HEK293 (cell line): ENCODE measurements around the gene MBOAT7.

Experiments used
- CTCF ChIA-PET: fragments of 350-600 bp; formaldehyde crosslinking; extraction: SDS; loops from one replicate; lab custom pipeline; 2021; ENCODE audit warnings: antibody characterized with exemption; lab: Yijun Ruan, JAX
- POLR2A ChIA-PET: fragments of 300-600 bp; formaldehyde crosslinking; extraction: SDS; loops from one replicate; lab custom pipeline; 2020; ENCODE audit warnings: antibody characterized with exemption, inconsistent platforms; lab: Yijun Ruan, JAX
- H3K27ac ChIP-seq: fragments of 200-500 bp; sonication (Bioruptor generic); 2 replicates; pipeline ENCODE4 v1.5.1; 2014; ENCODE audit warnings: low read depth, low read length, control low read depth, inconsistent platforms; ENCODE audit errors: extremely low read depth
- H3K36me3 ChIP-seq, 2 experiments: fragments of 200-500 bp in 1 of 2; sonication (Bioruptor generic) in 1 of 2; 1 replicate in 1 of 2; 2 replicates in 1 of 2; pipeline ENCODE4 v1.5.1; 2014 to 2017; ENCODE audit warnings: inconsistent platforms in 2 of 2, low read length in 2 of 2; ENCODE audit not compliant: control insufficient read depth in 2 of 2, insufficient read depth in 1 of 2
- H3K4me1 ChIP-seq: fragments of 200-500 bp; sonication (Bioruptor generic); 2 replicates; pipeline ENCODE4 v1.5.1; 2014; ENCODE audit warnings: mild to moderate bottlenecking, low read length, inconsistent platforms; ENCODE audit not compliant: control insufficient read depth, insufficient read depth
- H3K4me3 ChIP-seq: 2 replicates; pipeline ENCODE4 v1.5.1; 2011; ENCODE audit warnings: low read depth, mild to moderate bottlenecking, control low read depth, low read length, moderate library complexity
- H3K9me3 ChIP-seq: fragments of 200-500 bp; sonication (Bioruptor generic); 2 replicates; pipeline ENCODE4 v1.5.1; 2014; ENCODE audit warnings: low read depth, low read length, inconsistent platforms; ENCODE audit not compliant: control insufficient read depth, insufficient read depth
- BCL6B ChIP-seq: fragments of 450-650 bp; formaldehyde crosslinking; IDR thresholded peaks from 2 replicates; pipeline ENCODE4 v1.5.1; 2017; ENCODE audit warnings: missing biosample characterization, missing genetic modification characterization
- INSM2 ChIP-seq: fragments of 450-650 bp; formaldehyde crosslinking; IDR thresholded peaks from 2 replicates; pipeline ENCODE4 v1.5.1; 2016; ENCODE audit warnings: missing biosample characterization, missing genetic modification characterization
- KLF1 ChIP-seq: fragments of 450-650 bp; formaldehyde crosslinking; IDR thresholded peaks from 2 replicates; pipeline ENCODE4 v1.5.1; 2016; ENCODE audit warnings: missing biosample characterization, missing genetic modification characterization
- KLF8 ChIP-seq: fragments of 450-650 bp; formaldehyde crosslinking; IDR thresholded peaks from 2 replicates; pipeline ENCODE4 v1.5.1; 2016; ENCODE audit warnings: missing biosample characterization, missing genetic modification characterization
- KLF9 ChIP-seq: fragments of 450-650 bp; formaldehyde crosslinking; IDR thresholded peaks from 2 replicates; pipeline ENCODE4 v1.5.1; 2016; ENCODE audit warnings: missing biosample characterization, missing genetic modification characterization, low read depth
- PATZ1 ChIP-seq: fragments of 450-650 bp; formaldehyde crosslinking; IDR thresholded peaks from 2 replicates; pipeline ENCODE4 v1.5.1; 2016; ENCODE audit warnings: missing biosample characterization, missing genetic modification characterization
- SP3 ChIP-seq: fragments of 450-650 bp; formaldehyde crosslinking; IDR thresholded peaks from 2 replicates; pipeline ENCODE4 v1.5.1; 2016; ENCODE audit warnings: missing biosample characterization, missing genetic modification characterization
- ZBTB7A ChIP-seq: fragments of 450-650 bp; formaldehyde crosslinking; IDR thresholded peaks from 2 replicates; pipeline ENCODE4 v1.5.1; 2016; ENCODE audit warnings: low read depth, missing biosample characterization, missing genetic modification characterization
- ZNF10 ChIP-seq: fragments of 450-650 bp; formaldehyde crosslinking; IDR thresholded peaks from 2 replicates; pipeline ENCODE4 v1.5.1; 2017; ENCODE audit warnings: missing biosample characterization, missing genetic modification characterization
- ZNF148 ChIP-seq: fragments of 450-650 bp; formaldehyde crosslinking; IDR thresholded peaks from 2 replicates; pipeline ENCODE4 v1.5.0; 2017; ENCODE audit warnings: missing biosample characterization, missing genetic modification characterization, borderline replicate concordance
- ZNF157 ChIP-seq: fragments of 450-650 bp; formaldehyde crosslinking; IDR thresholded peaks from 2 replicates; pipeline ENCODE4 v1.5.1; 2016; ENCODE audit warnings: missing biosample characterization, missing genetic modification characterization
- ZNF18 ChIP-seq: fragments of 450-650 bp; formaldehyde crosslinking; IDR thresholded peaks from 2 replicates; pipeline ENCODE4 v1.5.1; 2016; ENCODE audit warnings: missing biosample characterization, missing genetic modification characterization
- ZNF335 ChIP-seq: fragments of 450-650 bp; formaldehyde crosslinking; conservative IDR thresholded peaks from 2 replicates; pipeline ENCODE4 v1.5.1; 2016; ENCODE audit warnings: missing biosample characterization, missing genetic modification characterization
- ZNF366 ChIP-seq: fragments of 450-650 bp; formaldehyde crosslinking; conservative IDR thresholded peaks from 2 replicates; pipeline ENCODE4 v1.5.1; 2016; ENCODE audit warnings: missing biosample characterization, missing genetic modification characterization
- ZNF768 ChIP-seq: fragments of 450-650 bp; formaldehyde crosslinking; IDR thresholded peaks from 2 replicates; pipeline ENCODE4 v1.5.1; 2018; ENCODE audit warnings: missing biosample characterization, mild to moderate bottlenecking, missing genetic modification characterization
- ZNF830 ChIP-seq: fragments of 450-650 bp; IDR thresholded peaks from 2 replicates; pipeline ENCODE4 v1.5.0; 2018; ENCODE audit warnings: missing biosample characterization, missing genetic modification characterization, low read depth, mild to moderate bottlenecking, moderate library complexity
- ZSCAN30 ChIP-seq: fragments of 450-650 bp; IDR thresholded peaks from 2 replicates; pipeline ENCODE4 v1.5.1; 2018; ENCODE audit warnings: missing biosample characterization, mild to moderate bottlenecking, missing genetic modification characterization, moderate library complexity

The MBOAT7 gene

GRCh38 chr19:54168174-54168917 lies 21.0 kb downstream of the MBOAT7 start (continued):
- peak; percentile 18; the same call in 1 of the 2 replicates for TF ChIP-seq PATZ1
- peak; percentile 71; the same call in 1 of the 2 replicates for TF ChIP-seq KLF9 (tag by site-specific recombination)

GRCh38 chr19:54165222-54165621 lies 24.2 kb downstream of the MBOAT7 start:
- H3K4me3 ChIP-seq: no peak overlapping the region
- ChIA-PET CTCF (interaction anchor here (0.6 kb wide), 3 partner anchors 11 to 28 kb away, joined by 3 to 5 read pairs (median 3); no protein-coding TSS in a partner anchor), POLR2A (interaction anchor here (1.0 to 3.6 kb wide), 2 partner anchors 24 to 28 kb away, joined by 3 to 17 read pairs; partner anchors contain the start of genes CNOT3 and MBOAT7)
- H3K9me3 ChIP-seq: no peaks in the 10 kb centered on the region
- H3K36me3 ChIP-seq: no peaks in the 10 kb centered on the region
- H3K4me1 ChIP-seq: no peaks in the 10 kb centered on the region
- H3K27ac ChIP-seq: no peak overlapping the region
- TF ChIP-seq ZNF10 (tag by site-specific recombination) (peak; percentile 60; the same call in 1 of the 2 replicates), INSM2 (no peak)
- TF ChIP-seq, all 188 proteins: peak for 1

- TF ChIP-seq KLF8 (tag by site-specific recombination) (peak; percentile 88), KLF1 (tag by site-specific recombination) (peak; percentile 92), ZBTB7A (tag by site-specific recombination) (no peak), SP3 (tag by site-specific recombination) (0 out of 2 replicates have a peak, but pooled peaks have one; percentile 38), ZNF148 (tag by site-specific recombination) (no peak)
- CTCF ChIA-PET: interaction anchor here (0.6 kb wide), 2 partner anchors 10 to 21 kb away, joined by 3 read pairs; no protein-coding TSS in a partner anchor
- no peaks in the 10 kb centered on the region for H3K4me1 ChIP-seq
- H3K36me3 ChIP-seq: no peaks in the 10 kb centered on the region
- no peak overlapping the region for H3K27ac ChIP-seq
- H3K4me3 ChIP-seq: no peak overlapping the region
- POLR2A ChIA-PET: interaction anchor here (1.0 to 3.6 kb wide), 2 partner anchors 25 to 27 kb away, joined by 3 to 17 read pairs; partner anchors contain the start of genes CNOT3 and MBOAT7
- H3K9me3 ChIP-seq: no peaks in the 10 kb centered on the region
Measured at GRCh38 chr19:54164369-54165068, 24.9 kb downstream of the MBOAT7 start.

- POLR2A ChIA-PET: interaction anchor here (3.6 kb wide), 1 partner anchor 26 kb away, joined by 17 read pairs; the partner anchor contains the start of gene CNOT3
- H3K36me3 ChIP-seq: peaks cover 1 to 3% of the 10 kb centered on the region in 2 experiments; a peak in 2 of 3 replicates
- H3K27ac ChIP-seq: no peak overlapping the region
- H3K4me3 ChIP-seq: no peak overlapping the region
- H3K4me1 ChIP-seq: peaks cover 4% of the 10 kb centered on the region; the same call in 1 of the 2 replicates
- H3K9me3 ChIP-seq: no peaks in the 10 kb centered on the region
- CTCF ChIA-PET: no interaction called here
- TF ChIP-seq BCL6B (tag by site-specific recombination) (no peak), ZSCAN30 (tag by site-specific recombination) (no peak), ZNF157 (tag by site-specific recombination) (no peak), ZNF830 (tag by site-specific recombination) (no peak), ZNF18 (no peak), ZNF335 (tag by site-specific recombination) (no peak), ZNF366 (tag by site-specific recombination) (no peak), ZNF768 (tag by site-specific recombination) (no peak)
Measured at GRCh38 chr19:54162884-54163283, 26.5 kb downstream of the MBOAT7 start.
